TTC549 (cell line): ENCODE data around the gene TMEM184A.

ENCODE experiments used
- FAIRE-seq: peaks from 2 replicates; lab custom pipeline; 2012; peaks lifted over from hg19 to GRCh38; lab: Jason Lieb, UNC

TMEM184A gene

GRCh38 chr7:1550005-1550845 lies 5.8 kb downstream of the TMEM184A start:
- FAIRE-seq = no peak

- FAIRE-seq = no peak
Measured at GRCh38 chr7:1549357-1550004, 6.5 kb downstream of the TMEM184A start.

- FAIRE-seq = no peak
Measured at GRCh38 chr7:1548944-1549343, 7.1 kb downstream of the TMEM184A start.

GRCh38 chr7:1548438-1548831 lies 7.6 kb downstream of the TMEM184A start:
- no peak for FAIRE-seq

- FAIRE-seq = no peak
Measured at GRCh38 chr7:1547777-1548437, 8.1 kb downstream of the TMEM184A start.

GRCh38 chr7:1546909-1547776 lies 8.9 kb downstream of the TMEM184A start:
- FAIRE-seq = no peak

GRCh38 chr7:1546274-1546908 lies 9.6 kb downstream of the TMEM184A start:
- no peak for FAIRE-seq

- no peak for FAIRE-seq
Measured at GRCh38 chr7:1545417-1546246, 10.4 kb downstream of the TMEM184A start.

GRCh38 chr7:1544896-1545416 lies 11.0 kb downstream of the TMEM184A start:
- FAIRE-seq = no peak

- no peak for FAIRE-seq
Measured at GRCh38 chr7:1544178-1544895, 11.7 kb downstream of the TMEM184A start.

GRCh38 chr7:1543826-1544177 lies 12.2 kb downstream of the TMEM184A start:
- no peak for FAIRE-seq

- FAIRE-seq = no peak
Measured at GRCh38 chr7:1542841-1543747, 12.9 kb downstream of the TMEM184A start.

GRCh38 chr7:1542329-1542728 lies 13.7 kb downstream of the TMEM184A start:
- no peak for FAIRE-seq

- no peak for FAIRE-seq
Measured at GRCh38 chr7:1541431-1542162, 14.4 kb downstream of the TMEM184A start.

GRCh38 chr7:1540776-1541271 lies 15.2 kb downstream of the TMEM184A start:
- no peak for FAIRE-seq

- no peak for FAIRE-seq
Measured at GRCh38 chr7:1539882-1540775, 15.9 kb downstream of the TMEM184A start.
